ENCODE measurements around the gene ZNF385C.

Gene ZNF385C

GRCh38 chr17:42039794-42040763 lies 58.2 kb downstream of the ZNF385C start:
- H3K27ac ChIP-seq, result no peak overlapping the region
- TF ChIP-seq CTCF (conservative IDR thresholded peaks at IDR 0.05) (no peak), ZFX (IDR thresholded peaks at IDR 0.05) (no peak)

- TF ChIP-seq CTCF (conservative IDR thresholded peaks at IDR 0.05) (no peak), ZFX (IDR thresholded peaks at IDR 0.05) (no peak)
- H3K27ac ChIP-seq, result no peak overlapping the region
Observed at GRCh38 chr17:42038221-42038973, 59.9 kb downstream of the ZNF385C start.

- TF ChIP-seq CTCF (conservative IDR thresholded peaks at IDR 0.05) (no peak), ZFX (IDR thresholded peaks at IDR 0.05) (no peak)
- no peak overlapping the region for H3K27ac ChIP-seq
Observed at GRCh38 chr17:42034059-42034458, 64.2 kb downstream of the ZNF385C start.

- TF ChIP-seq ZFX (IDR thresholded peaks at IDR 0.05) (no peak), CTCF (conservative IDR thresholded peaks at IDR 0.05) (no peak)
- H3K27ac ChIP-seq, result no peak overlapping the region
Observed at GRCh38 chr17:42031584-42031983, 66.7 kb downstream of the ZNF385C start.

GRCh38 chr17:42028791-42029127 lies 69.5 kb downstream of the ZNF385C start:
- TF ChIP-seq ZFX (IDR thresholded peaks at IDR 0.05), result no peak
- TF ChIP-seq CTCF (conservative IDR thresholded peaks at IDR 0.05), result no peak
- no peak overlapping the region for H3K27ac ChIP-seq

- no peak; the same call in 1 of the 2 replicates for TF ChIP-seq CTCF (conservative IDR thresholded peaks at IDR 0.05)
- TF ChIP-seq ZFX (IDR thresholded peaks at IDR 0.05), result no peak
- H3K27ac ChIP-seq, result no peak overlapping the region
Observed at GRCh38 chr17:42027961-42028790, 70.1 kb downstream of the ZNF385C start.
